ENCODE data around the gene KDR.

Gene KDR

GRCh38 chr4:55118397-55118796 is 7.0 kb downstream of the KDR start:
- H3K36me3 ChIP-seq (ENCODE audit: control insufficient read depth in 1 of 2, insufficient read depth in 2 of 2, low read depth in 1 of 2, low read length in 2 of 2), result no peaks in the 10 kb centered on the region
- WGBS, result 88% methylated on average over 6 of the region's 6 CpGs
- no peak overlapping the region for H2BK5ac ChIP-seq (ENCODE audit: low read depth, low read length, poor library complexity, severe bottlenecking)

DNA sequence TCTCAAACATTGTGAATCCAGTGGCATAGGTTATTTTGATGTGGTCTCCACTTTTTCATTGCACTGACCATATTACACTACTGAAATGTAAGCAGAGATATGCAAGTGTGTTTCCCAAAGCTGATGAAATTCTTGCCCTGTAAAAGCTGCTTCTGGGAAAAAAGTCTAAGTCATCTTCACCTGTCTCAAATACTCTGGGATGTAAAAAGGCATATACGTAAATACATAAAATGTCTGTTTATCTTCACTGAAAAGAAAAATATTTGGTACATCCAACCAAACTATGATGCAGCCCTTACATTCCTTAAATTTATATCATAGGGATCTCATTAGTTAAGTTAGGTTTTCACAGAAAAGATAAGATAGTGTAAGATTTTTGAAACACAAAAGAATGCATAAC is 7.9 kb downstream of the KDR start:
- Histone ChIP-seq H2BK5ac (ENCODE audit: low read depth, low read length, poor library complexity, severe bottlenecking) (no peak overlapping the region), H3K14ac (ENCODE audit: low read length in 2 of 2) (no peak overlapping the region), H2BK120ac (ENCODE audit: low read depth, low read length) (no peak overlapping the region), H4K8ac (ENCODE audit: low read length) (no peak overlapping the region), H3K4me1 (ENCODE audit: control insufficient read depth, insufficient read depth, low read depth, low read length) (no peaks in the 10 kb centered on the region), H3K9ac (ENCODE audit: low read length) (no peak overlapping the region), H3K9me3 (ENCODE audit: control insufficient read depth, low read length) (no peaks in the 10 kb centered on the region), H2AFZ (ENCODE audit: low read depth, low read length) (no peak overlapping the region), H3K36me3 (ENCODE audit: control insufficient read depth in 1 of 2, insufficient read depth in 2 of 2, low read depth in 1 of 2, low read length in 2 of 2) (no peaks in the 10 kb centered on the region), H3K18ac (ENCODE audit: low read depth in 1 of 2, low read length in 2 of 2) (no peak overlapping the region), H3K27ac (ENCODE audit: low read length, poor library complexity, severe bottlenecking) (no peak overlapping the region), H2AK5ac (ENCODE audit: low read length, severe bottlenecking) (no peak overlapping the region), H2BK12ac (ENCODE audit: low read length in 2 of 2) (no peak overlapping the region), H3K4ac (ENCODE audit: low read depth in 1 of 2, low read length in 2 of 2) (no peak overlapping the region), H3K79me1 (replicated peaks; ENCODE audit: low read length, poor library complexity, severe bottlenecking) (no peaks in the 10 kb centered on the region), H3K4me3 (ENCODE audit: insufficient read depth in 1 of 2, low read depth in 1 of 2, low read length in 2 of 2) (no peak overlapping the region), H3K4me2 (ENCODE audit: low read length, poor library complexity, severe bottlenecking) (no peak overlapping the region), H4K91ac (ENCODE audit: low read length) (no peak overlapping the region), H2BK15ac (ENCODE audit: low read depth, poor library complexity, severe bottlenecking) (no peak overlapping the region), H3K23ac (ENCODE audit: low read length in 2 of 2) (no peak overlapping the region), H3K27me3 (ENCODE audit: control insufficient read depth in 1 of 2, insufficient read depth in 1 of 2, low read length in 2 of 2) (peaks cover 0 to 5% of the 10 kb centered on the region in 2 experiments)
- DNase-seq, result no peak
- no CpG with 5 or more reads among the region's 1 CpG for WGBS

More at GRCh38 chr4:55118397-55118796, 7.0 kb downstream of the KDR start:
- no peak overlapping the region for H3K18ac ChIP-seq (ENCODE audit: low read depth in 1 of 2, low read length in 2 of 2)
- H3K23ac ChIP-seq (ENCODE audit: low read length in 2 of 2), result no peak overlapping the region
- H3K14ac ChIP-seq (ENCODE audit: low read length in 2 of 2), result no peak overlapping the region
- no peak overlapping the region for H2AK5ac ChIP-seq (ENCODE audit: low read length, severe bottlenecking)
- no peak overlapping the region for H3K4me2 ChIP-seq (ENCODE audit: low read length, poor library complexity, severe bottlenecking)
- no peak for DNase-seq
- H3K79me1 ChIP-seq (replicated peaks; ENCODE audit: low read length, poor library complexity, severe bottlenecking), result no peaks in the 10 kb centered on the region
- H3K9me3 ChIP-seq (ENCODE audit: control insufficient read depth, low read length), result no peaks in the 10 kb centered on the region
- no peak overlapping the region for H2BK15ac ChIP-seq (ENCODE audit: low read depth, poor library complexity, severe bottlenecking)
- no peak overlapping the region for H2BK120ac ChIP-seq (ENCODE audit: low read depth, low read length)
- no peak overlapping the region for H3K4me3 ChIP-seq (ENCODE audit: insufficient read depth in 1 of 2, low read depth in 1 of 2, low read length in 2 of 2)
- H2AFZ ChIP-seq (ENCODE audit: low read depth, low read length), result no peak overlapping the region
- H3K9ac ChIP-seq (ENCODE audit: low read length), result no peak overlapping the region
- H3K4me1 ChIP-seq (ENCODE audit: control insufficient read depth, insufficient read depth, low read depth, low read length), result no peaks in the 10 kb centered on the region
- H2BK12ac ChIP-seq (ENCODE audit: low read length in 2 of 2), result no peak overlapping the region
- H3K4ac ChIP-seq (ENCODE audit: low read depth in 1 of 2, low read length in 2 of 2), result no peak overlapping the region
- H3K27ac ChIP-seq (ENCODE audit: low read length, poor library complexity, severe bottlenecking), result no peak overlapping the region
- no peak overlapping the region for H4K91ac ChIP-seq (ENCODE audit: low read length)
- H4K8ac ChIP-seq (ENCODE audit: low read length), result no peak overlapping the region
- peaks cover 0 to 6% of the 10 kb centered on the region in 2 experiments for H3K27me3 ChIP-seq (ENCODE audit: control insufficient read depth in 1 of 2, insufficient read depth in 1 of 2, low read length in 2 of 2)

DNA sequence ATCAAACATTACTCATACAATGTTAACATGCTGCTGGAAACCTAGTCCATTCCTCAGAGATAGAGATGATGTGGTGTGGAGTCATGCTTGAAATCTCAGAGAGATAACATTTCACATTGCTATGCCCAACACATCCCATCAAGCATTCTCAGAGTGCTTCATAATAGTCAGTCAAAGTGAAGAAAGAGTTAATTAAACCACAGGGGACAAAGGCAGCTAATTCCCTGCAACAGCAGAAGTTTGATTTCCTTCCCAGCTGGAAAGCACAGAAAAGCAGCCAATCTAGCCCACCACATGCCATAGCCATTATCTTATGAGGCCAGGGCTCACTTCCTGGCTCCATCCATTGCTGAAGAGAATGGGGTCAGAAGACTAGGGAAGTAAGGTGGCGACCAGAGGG is 8.9 kb downstream of the KDR start:
- Histone ChIP-seq H2AK5ac (ENCODE audit: low read length, severe bottlenecking) (no peak overlapping the region), H3K23ac (ENCODE audit: low read length in 2 of 2) (no peak overlapping the region), H3K4me3 (ENCODE audit: insufficient read depth in 1 of 2, low read depth in 1 of 2, low read length in 2 of 2) (no peak overlapping the region), H2BK15ac (ENCODE audit: low read depth, poor library complexity, severe bottlenecking) (no peak overlapping the region), H3K27ac (ENCODE audit: low read length, poor library complexity, severe bottlenecking) (no peak overlapping the region), H2AFZ (ENCODE audit: low read depth, low read length) (no peak overlapping the region), H3K9me3 (ENCODE audit: control insufficient read depth, low read length) (no peaks in the 10 kb centered on the region), H3K18ac (ENCODE audit: low read depth in 1 of 2, low read length in 2 of 2) (no peak overlapping the region), H2BK5ac (ENCODE audit: low read depth, low read length, poor library complexity, severe bottlenecking) (no peak overlapping the region), H4K91ac (ENCODE audit: low read length) (no peak overlapping the region), H3K9ac (ENCODE audit: low read length) (no peak overlapping the region), H2BK12ac (ENCODE audit: low read length in 2 of 2) (no peak overlapping the region), H3K14ac (ENCODE audit: low read length in 2 of 2) (no peak overlapping the region), H2BK120ac (ENCODE audit: low read depth, low read length) (no peak overlapping the region), H3K4ac (ENCODE audit: low read depth in 1 of 2, low read length in 2 of 2) (no peak overlapping the region), H3K27me3 (ENCODE audit: control insufficient read depth in 1 of 2, insufficient read depth in 1 of 2, low read length in 2 of 2) (peaks cover 0 to 5% of the 10 kb centered on the region in 2 experiments), H3K36me3 (ENCODE audit: control insufficient read depth in 1 of 2, insufficient read depth in 2 of 2, low read depth in 1 of 2, low read length in 2 of 2) (no peaks in the 10 kb centered on the region), H3K4me2 (ENCODE audit: low read length, poor library complexity, severe bottlenecking) (no peak overlapping the region), H3K79me1 (replicated peaks; ENCODE audit: low read length, poor library complexity, severe bottlenecking) (no peaks in the 10 kb centered on the region), H3K4me1 (ENCODE audit: control insufficient read depth, insufficient read depth, low read depth, low read length) (no peaks in the 10 kb centered on the region), H4K8ac (ENCODE audit: low read length) (no peak overlapping the region)
- 71% methylated on average over 1 of the region's 1 CpG for WGBS
- DNase-seq, result no peak

- Histone ChIP-seq H3K14ac (ENCODE audit: low read length in 2 of 2) (no peak overlapping the region), H3K79me1 (replicated peaks; ENCODE audit: low read length, poor library complexity, severe bottlenecking) (no peaks in the 10 kb centered on the region), H2BK5ac (ENCODE audit: low read depth, low read length, poor library complexity, severe bottlenecking) (no peak overlapping the region), H2AK5ac (ENCODE audit: low read length, severe bottlenecking) (no peak overlapping the region), H3K4me2 (ENCODE audit: low read length, poor library complexity, severe bottlenecking) (no peak overlapping the region), H2BK120ac (ENCODE audit: low read depth, low read length) (no peak overlapping the region), H3K4me1 (ENCODE audit: control insufficient read depth, insufficient read depth, low read depth, low read length) (no peaks in the 10 kb centered on the region), H3K23ac (ENCODE audit: low read length in 2 of 2) (no peak overlapping the region), H4K8ac (ENCODE audit: low read length) (no peak overlapping the region), H3K18ac (ENCODE audit: low read depth in 1 of 2, low read length in 2 of 2) (no peak overlapping the region), H2BK15ac (ENCODE audit: low read depth, poor library complexity, severe bottlenecking) (no peak overlapping the region), H3K27me3 (ENCODE audit: control insufficient read depth in 1 of 2, insufficient read depth in 1 of 2, low read length in 2 of 2) (no peaks in the 10 kb centered on the region), H4K91ac (ENCODE audit: low read length) (no peak overlapping the region), H3K9me3 (ENCODE audit: control insufficient read depth, low read length) (no peaks in the 10 kb centered on the region), H3K27ac (ENCODE audit: low read length, poor library complexity, severe bottlenecking) (no peak overlapping the region), H3K4ac (ENCODE audit: low read depth in 1 of 2, low read length in 2 of 2) (no peak overlapping the region), H2AFZ (ENCODE audit: low read depth, low read length) (no peak overlapping the region), H3K9ac (ENCODE audit: low read length) (no peak overlapping the region), H2BK12ac (ENCODE audit: low read length in 2 of 2) (no peak overlapping the region), H3K36me3 (ENCODE audit: control insufficient read depth in 1 of 2, insufficient read depth in 2 of 2, low read depth in 1 of 2, low read length in 2 of 2) (no peaks in the 10 kb centered on the region), H3K4me3 (ENCODE audit: insufficient read depth in 1 of 2, low read depth in 1 of 2, low read length in 2 of 2) (no peak overlapping the region)
- DNase-seq, result no peak
- WGBS, result 83% methylated on average over 1 of the region's 1 CpG
These were observed 13.8 kb downstream of the KDR start for GRCh38 chr4:55111601-55112000.
